Panc1 (cell line): Measurements from ENCODE around the gene ROBO1. TPM values are rescaled to one million over a fixed set of nuclear protein-coding genes. Genes with fewer than 3 reads are reported as not detected.

Experiments
- ATAC-seq: fragments of 200-7000 bp; cut with Tn5 transposase; 2 replicates; pipeline ENCODE4 v1.9.1; 2020; ENCODE audit warnings: mild to moderate bottlenecking, moderate library complexity
- BruUV-seq: library from RNA; stranded (reverse); fragments of 400-500 nt; replicated peaks from 2 replicates; lab custom pipeline; 2021; lab: Mats Ljungman, UMichigan
- CTCF ChIA-PET: fragments of 300-600 bp; sonication (Branson Sonifier 250); formaldehyde crosslinking; loops from one replicate; lab custom pipeline; 2022; ENCODE audit warnings: antibody characterized with exemption; lab: Charles Lee
- POLR2A ChIA-PET: fragments of 300-600 bp; sonication (Branson Sonifier 250); formaldehyde crosslinking; loops from one replicate; lab custom pipeline; 2022; ENCODE audit warnings: antibody characterized with exemption; lab: Charles Lee
- DNase-seq: peaks from one replicate; pipeline ENCODE4 v3.0.0-alpha.2; 2010; ENCODE audit warnings: low read depth, low spot score
- H3K27ac ChIP-seq: 2 replicates; pipeline ENCODE4 v1.5.1; 2011; ENCODE audit warnings: mild to moderate bottlenecking, low read length, inconsistent platforms
- H3K27me3 ChIP-seq: fragments of 200-500 bp; sonication (Bioruptor generic); 2 replicates; pipeline ENCODE4 v1.6.0; 2014; ENCODE audit warnings: low read length, inconsistent platforms; ENCODE audit not compliant: control insufficient read depth, insufficient read depth
- H3K36me3 ChIP-seq: fragments of 200-500 bp; sonication (Bioruptor generic); 2 replicates; pipeline ENCODE4 v1.5.1; 2014; ENCODE audit warnings: inconsistent platforms, mild to moderate bottlenecking, low read length, moderate library complexity; ENCODE audit not compliant: control insufficient read depth, insufficient read depth
- H3K4me1 ChIP-seq: 2 replicates; pipeline ENCODE4 v1.5.1; 2011; ENCODE audit warnings: inconsistent platforms, mild to moderate bottlenecking, low read length, moderate library complexity; ENCODE audit not compliant: control insufficient read depth, insufficient read depth
- H3K4me3 ChIP-seq, 2 experiments: 2 replicates each; pipeline ENCODE4 v1.5.1; 2011 to 2012; ENCODE audit warnings: low read depth in 2 of 2, low read length in 2 of 2, mild to moderate bottlenecking in 2 of 2, inconsistent platforms in 1 of 2, moderate library complexity in 1 of 2
- H3K9me3 ChIP-seq: fragments of 200-500 bp; sonication (Bioruptor generic); 2 replicates; pipeline ENCODE4 v1.5.1; 2014; ENCODE audit warnings: low read depth, mild to moderate bottlenecking, inconsistent platforms, low read length, moderate library complexity; ENCODE audit not compliant: control insufficient read depth, insufficient read depth
- CTCF ChIP-seq: fragments of 450-650 bp; IDR thresholded peaks from 2 replicates; pipeline ENCODE4 v1.5.1; 2017; ENCODE audit warnings: mild to moderate bottlenecking
- POLR2AphosphoS5 ChIP-seq: IDR thresholded peaks from 2 replicates; pipeline ENCODE4 v1.6.1; 2012; ENCODE audit warnings: mild to moderate bottlenecking, low read depth, low read length, moderate library complexity
- REST ChIP-seq, 2 experiments: IDR thresholded peaks; 2 replicates each; pipeline ENCODE4 v1.6.1; 2011 to 2012; ENCODE audit warnings: low read depth in 2 of 2, control low read depth in 1 of 2, low read length in 1 of 2, mild to moderate bottlenecking in 1 of 2, moderate library complexity in 1 of 2; ENCODE audit not compliant: insufficient read depth in 1 of 2
- SIN3A ChIP-seq: IDR thresholded peaks from 2 replicates; pipeline ENCODE4 v1.6.1; 2012; ENCODE audit warnings: low read depth, mild to moderate bottlenecking, low read length, moderate library complexity, borderline replicate concordance; ENCODE audit not compliant: insufficient read depth
- TCF7L2 ChIP-seq: IDR thresholded peaks from 2 replicates; pipeline ENCODE4 v1.6.1; 2011; ENCODE audit warnings: mild to moderate bottlenecking, low read depth, low read length, inconsistent platforms
- in situ Hi-C: cut with HindIII; loops from 2 replicates; pipeline ENCODE4 v1.10.0; 2016; ENCODE audit warnings: low sequenced_read_pairs, low pct_unique_long_range_greater_than_20kb
- intact Hi-C: fragments of 100-400 bp; cut with micrococcal nuclease; formaldehyde crosslinking; loops from one replicate; pipeline ENCODE4 v1.10.0; 2022; ENCODE audit not compliant: unreplicated experiment
- total RNA-seq: library from RNA; stranded (reverse); gene quantifications from one replicate; pipeline ENCODE4 v1.2.1, GENCODE V29; 2021; ENCODE audit not compliant: unreplicated experiment

Gene ROBO1
- total RNA-seq, 1 experiment from 2014 or later, result 61.6 TPM

- POLR2A ChIA-PET, result no interaction called here
- Histone ChIP-seq H3K27ac (no peak overlapping the region), H3K9me3 (no peaks in the 10 kb centered on the region), H3K4me3 (no peak overlapping the region), H3K36me3 (no peaks in the 10 kb centered on the region), H3K4me1 (peaks cover 6% of the 10 kb centered on the region), H3K27me3 (no peaks in the 10 kb centered on the region)
- CTCF ChIA-PET, result no interaction called here
- intact Hi-C loops (no loop called here), in situ Hi-C loops (no loop called here)
- BruUV-seq, result no TSS peak
- DNase-seq (no peak), ATAC-seq (no peak)
- no peak for TF ChIP-seq REST (IDR thresholded peaks at IDR 0.05; ENCODE audit: insufficient read depth in 1 of 2, low read depth in 2 of 2, low read length in 1 of 2)
- no peak for TF ChIP-seq SIN3A
- TF ChIP-seq CTCF, result no peak
- no peak for TF ChIP-seq TCF7L2
- TF ChIP-seq POLR2AphosphoS5, result no peak
Observed at GRCh38 chr3:78872195-78872594, 895.6 kb downstream of the ROBO1 start.

- peaks cover 6% of the 10 kb centered on the region for H3K4me1 ChIP-seq
- POLR2A ChIA-PET, result no interaction called here
- no peaks in the 10 kb centered on the region for H3K36me3 ChIP-seq
- ATAC-seq (no peak), DNase-seq (no peak)
- intact Hi-C loops (no loop called here), in situ Hi-C loops (no loop called here)
- no peak overlapping the region for H3K27ac ChIP-seq
- no peak for TF ChIP-seq CTCF
- no peak for TF ChIP-seq REST (IDR thresholded peaks at IDR 0.05; ENCODE audit: insufficient read depth in 1 of 2, low read depth in 2 of 2, low read length in 1 of 2)
- TF ChIP-seq POLR2AphosphoS5, result no peak
- no peak for TF ChIP-seq TCF7L2
- TF ChIP-seq SIN3A, result no peak
- no peaks in the 10 kb centered on the region for H3K27me3 ChIP-seq
- CTCF ChIA-PET, result no interaction called here
- no peak overlapping the region for H3K4me3 ChIP-seq
- BruUV-seq, result no TSS peak
- no peaks in the 10 kb centered on the region for H3K9me3 ChIP-seq
Observed at GRCh38 chr3:78871048-78871447, 896.8 kb downstream of the ROBO1 start.
